ENCODE data around the gene WDR43.
A peak's percentile ranks its signal among the peaks of the same experiment; 100 is the strongest.

Gene WDR43

DNA sequence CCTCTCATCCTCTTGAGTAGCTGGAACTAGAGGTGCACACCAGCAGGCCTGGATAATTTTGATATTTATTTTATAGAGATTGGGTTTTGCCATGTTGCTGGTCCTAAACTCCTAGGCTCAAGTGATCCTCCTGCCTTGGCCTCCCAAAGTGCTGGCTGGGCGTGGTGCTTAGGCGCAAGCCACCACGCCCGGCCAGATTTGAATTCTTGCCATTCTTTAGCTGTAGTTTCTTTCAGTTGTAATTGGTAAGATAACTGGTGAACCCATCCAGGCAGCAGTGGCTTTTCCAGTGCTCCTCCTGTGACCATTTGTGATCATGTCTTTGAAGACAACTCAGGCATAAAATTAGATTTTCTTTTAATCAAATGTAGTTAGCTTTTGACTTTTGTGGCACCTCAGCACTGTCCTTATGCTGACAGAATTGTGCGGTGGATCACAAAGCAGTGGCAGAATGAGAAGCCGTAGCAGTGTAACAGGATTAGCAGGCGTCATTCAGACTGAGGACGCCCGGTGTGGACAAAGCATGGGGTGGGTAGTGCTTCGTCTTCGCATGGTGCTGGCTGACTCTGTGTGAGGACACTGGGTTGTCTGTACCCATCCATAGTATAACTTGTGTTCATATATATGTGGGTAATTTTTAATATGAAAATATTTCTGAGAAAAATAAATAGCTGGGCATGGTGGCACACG, 56.6 kb downstream of the WDR43 start:
- TF ChIP-seq, protein P1, sequence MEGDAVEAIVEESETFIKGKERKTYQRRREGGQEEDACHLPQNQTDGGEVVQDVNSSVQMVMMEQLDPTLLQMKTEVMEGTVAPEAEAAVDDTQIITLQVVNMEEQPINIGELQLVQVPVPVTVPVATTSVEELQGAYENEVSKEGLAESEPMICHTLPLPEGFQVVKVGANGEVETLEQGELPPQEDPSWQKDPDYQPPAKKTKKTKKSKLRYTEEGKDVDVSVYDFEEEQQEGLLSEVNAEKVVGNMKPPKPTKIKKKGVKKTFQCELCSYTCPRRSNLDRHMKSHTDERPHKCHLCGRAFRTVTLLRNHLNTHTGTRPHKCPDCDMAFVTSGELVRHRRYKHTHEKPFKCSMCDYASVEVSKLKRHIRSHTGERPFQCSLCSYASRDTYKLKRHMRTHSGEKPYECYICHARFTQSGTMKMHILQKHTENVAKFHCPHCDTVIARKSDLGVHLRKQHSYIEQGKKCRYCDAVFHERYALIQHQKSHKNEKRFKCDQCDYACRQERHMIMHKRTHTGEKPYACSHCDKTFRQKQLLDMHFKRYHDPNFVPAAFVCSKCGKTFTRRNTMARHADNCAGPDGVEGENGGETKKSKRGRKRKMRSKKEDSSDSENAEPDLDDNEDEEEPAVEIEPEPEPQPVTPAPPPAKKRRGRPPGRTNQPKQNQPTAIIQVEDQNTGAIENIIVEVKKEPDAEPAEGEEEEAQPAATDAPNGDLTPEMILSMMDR (conservative IDR thresholded peaks at IDR 0.05; ENCODE audit: low read depth, low read length), result no peak
- no peak for DNase-seq (ENCODE audit: low read depth)
- H3K4me3 ChIP-seq (ENCODE audit: low read length), result no peak overlapping the region

DNA sequence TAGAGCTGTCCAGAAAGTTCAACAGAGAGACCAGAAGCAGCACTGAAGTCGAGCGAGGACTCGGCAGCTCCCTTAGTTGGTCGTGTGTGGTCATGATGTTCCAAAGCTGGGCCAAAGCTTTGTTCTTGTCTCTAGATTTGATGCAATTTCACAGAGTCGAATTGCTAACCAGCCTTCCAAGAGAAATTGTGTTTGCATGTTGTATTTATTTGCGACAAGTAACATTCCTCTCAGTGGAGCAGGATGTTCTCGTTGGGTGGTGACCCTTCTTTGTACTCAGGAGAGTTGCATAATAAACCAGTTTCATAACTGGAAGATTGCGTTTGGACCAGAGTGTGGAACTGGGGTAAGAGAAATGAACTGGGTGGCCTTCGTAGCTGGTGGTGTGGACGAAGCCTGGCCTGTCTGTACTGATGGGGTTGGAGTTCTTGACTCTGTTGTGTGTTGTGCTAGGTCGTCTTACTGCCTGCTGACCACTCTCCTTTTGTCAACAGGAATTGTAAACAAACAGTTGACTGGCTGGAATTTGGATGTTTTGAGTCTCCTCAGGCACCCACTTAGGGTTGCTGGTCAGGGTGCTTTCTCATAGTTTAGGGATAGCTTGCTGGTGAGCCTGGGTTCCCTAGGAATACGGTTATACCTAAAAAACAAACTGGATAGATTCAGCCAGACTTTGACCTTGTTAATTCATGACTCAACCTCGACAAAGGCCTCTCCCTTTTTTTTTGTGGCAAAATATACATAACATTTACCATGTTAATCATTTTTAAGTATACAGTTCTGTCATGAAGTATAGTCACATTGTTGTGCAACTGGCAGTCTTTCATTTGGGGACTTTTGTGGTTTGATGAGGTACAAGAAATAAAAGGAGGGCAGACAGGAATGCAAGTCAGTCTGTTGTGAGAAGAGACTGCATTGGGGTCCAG, 57.7 kb downstream of the WDR43 start:
- TF ChIP-seq, protein P1 (conservative IDR thresholded peaks at IDR 0.05; ENCODE audit: low read depth, low read length), result no peak
- H3K4me3 ChIP-seq (ENCODE audit: low read length), result no peak overlapping the region
- no peak for DNase-seq (ENCODE audit: low read depth)

DNA sequence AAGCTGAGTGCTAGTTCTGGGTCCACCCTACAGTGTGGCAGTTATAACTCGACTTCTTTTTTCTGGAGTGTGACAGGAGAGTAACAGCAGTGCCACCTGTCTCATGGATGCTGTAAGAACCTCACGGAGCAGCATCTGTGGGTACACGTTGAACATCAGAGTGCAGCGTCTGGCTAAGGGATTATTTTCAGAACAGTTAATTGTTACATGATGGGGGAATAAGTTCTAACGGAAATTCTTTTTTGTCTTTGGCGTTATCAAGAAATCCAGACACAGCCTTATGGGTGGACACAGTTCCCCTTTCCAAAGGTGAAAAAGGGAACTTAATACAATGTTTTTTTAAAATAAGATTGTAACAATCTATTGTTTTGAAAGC, 58.4 kb downstream of the WDR43 start:
- TF ChIP-seq, protein P1 (conservative IDR thresholded peaks at IDR 0.05; ENCODE audit: low read depth, low read length), result peak; percentile 34
- no peak for DNase-seq (ENCODE audit: low read depth)
- H3K4me3 ChIP-seq (ENCODE audit: low read length), result no peak overlapping the region

DNA sequence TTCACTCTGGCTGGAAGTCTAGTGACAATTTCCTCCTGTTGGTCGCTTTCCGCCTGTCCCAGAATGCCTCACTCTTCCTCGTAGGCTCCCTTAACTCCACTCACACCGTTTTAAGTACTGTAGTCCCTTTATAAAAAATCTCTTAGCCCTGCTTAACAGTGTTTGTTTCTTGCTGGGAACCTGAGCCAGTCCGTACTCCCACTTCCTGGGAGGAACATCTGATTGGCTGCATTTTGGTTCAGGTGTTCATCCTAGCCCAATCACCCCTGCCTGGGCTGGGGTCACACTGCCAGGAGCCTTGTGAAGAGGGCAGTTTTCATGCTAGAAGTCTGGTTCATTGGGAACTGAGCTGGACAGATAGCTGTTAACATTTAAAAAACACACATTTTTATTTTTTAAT, 61.0 kb downstream of the WDR43 start:
- H3K4me3 ChIP-seq (ENCODE audit: low read length), result no peak overlapping the region
- TF ChIP-seq, protein P1 (conservative IDR thresholded peaks at IDR 0.05; ENCODE audit: low read depth, low read length), result no peak
- DNase-seq (ENCODE audit: low read depth), result no peak

DNA sequence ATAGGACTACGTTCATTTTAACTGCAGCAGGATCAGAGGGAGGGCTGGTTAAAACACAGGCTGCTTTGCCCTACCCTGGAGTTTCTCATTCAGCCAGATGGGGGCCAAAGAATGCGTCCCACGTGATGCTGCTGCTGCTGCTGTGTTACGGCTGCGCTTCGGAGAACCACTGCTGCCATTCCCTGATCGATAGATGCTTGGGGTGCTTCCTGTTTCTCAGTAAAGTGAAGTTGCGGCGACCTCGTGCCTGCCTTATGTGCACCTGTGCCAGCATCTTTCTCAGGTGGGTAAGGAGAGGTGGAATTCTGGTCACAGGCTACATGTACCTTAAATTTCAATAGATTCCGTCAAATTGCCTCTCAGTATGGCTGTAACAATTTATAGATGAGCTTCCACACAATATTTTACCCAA, 62.0 kb downstream of the WDR43 start:
- peak overlapping the region; percentile 47 for H3K4me3 ChIP-seq (ENCODE audit: low read length)
- DNase-seq (ENCODE audit: low read depth), result no peak
- TF ChIP-seq, protein P1 (conservative IDR thresholded peaks at IDR 0.05; ENCODE audit: low read depth, low read length), result peak; percentile 51

DNA sequence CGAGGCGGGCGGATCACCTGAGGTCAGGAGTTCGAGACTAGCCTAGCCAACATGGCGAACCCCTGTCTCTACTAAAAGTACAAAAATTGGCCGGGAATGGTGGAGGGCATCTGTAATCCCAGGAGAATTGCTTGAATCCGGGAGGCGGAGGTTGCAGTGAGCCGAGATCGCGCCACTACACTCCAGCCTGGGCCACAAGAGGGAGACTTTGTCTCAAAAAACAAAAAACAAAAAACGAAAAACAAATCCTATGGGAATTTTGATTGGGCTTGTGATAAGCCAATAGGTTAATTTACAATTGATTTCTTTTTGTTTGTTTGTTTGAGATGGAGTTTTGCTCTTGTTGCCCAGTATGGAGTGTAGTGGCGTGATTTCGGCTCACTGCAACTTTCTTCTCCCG, 62.4 kb downstream of the WDR43 start:
- TF ChIP-seq, protein P1 (conservative IDR thresholded peaks at IDR 0.05; ENCODE audit: low read depth, low read length), result peak; percentile 67
- H3K4me3 ChIP-seq (ENCODE audit: low read length), result peak overlapping the region; percentile 47
- no peak for DNase-seq (ENCODE audit: low read depth)
